Stimulated activated naive CD8-positive, alpha-beta T cell treated with anti-CD3 and anti-CD28 coated beads, Interleukin-15, amount 100 ng/mL, for 72 hours (primary cell): ENCODE data around the gene LRRC55.
"Not testable (repeated sequence)": the region's sequence is repeated elsewhere in the genome, so short reads cannot be mapped to it uniquely, and the experiment has no call there.

Experiments used
- ATAC-seq: fragments of 150-1000 bp; cut with Tn5 transposase; 2 replicates; pipeline ENCODE4 v1.10.0; 2021; ENCODE audit warnings: mild to moderate bottlenecking, moderate library complexity
- DNase-seq, 2 donors: peaks; one replicate each; pipeline ENCODE4 v3.0.0; 2021 to 2022
- H3K27ac Mint-ChIP-seq, 2 donors: one replicate each; pipeline ENCODE4 v1.8.0; 2022; ENCODE audit warnings: mild to moderate bottlenecking in 2 of 2, mixed read lengths in 2 of 2, moderate library complexity in 2 of 2
- H3K27me3 Mint-ChIP-seq: one replicate; pipeline ENCODE4 v1.8.0; 2022; ENCODE audit warnings: mixed read lengths
- H3K4me1 Mint-ChIP-seq: one replicate; pipeline ENCODE4 v1.8.0; 2022; ENCODE audit warnings: mild to moderate bottlenecking, mixed read lengths
- H3K4me3 Mint-ChIP-seq, 2 donors: one replicate each; pipeline ENCODE4 v1.8.0; 2022; ENCODE audit warnings: mild to moderate bottlenecking in 2 of 2, mixed read lengths in 2 of 2, moderate library complexity in 1 of 2
- H3K9me3 Mint-ChIP-seq, 2 donors: one replicate each; pipeline ENCODE4 v1.8.0; 2022; ENCODE audit warnings: mixed read lengths in 2 of 2

The LRRC55 gene

GRCh38 chr11:57155838-57156607 is 25.7 kb upstream of the LRRC55 start:
- Mint-ChIP-seq H3K27ac (no peak overlapping the region), H3K4me1 (no peaks in the 10 kb centered on the region), H3K9me3 (no peaks in the 10 kb centered on the region), H3K27me3 (peaks cover 34% of the 10 kb centered on the region), H3K4me3 (no peak overlapping the region)
- no peak for ATAC-seq
- no peak for DNase-seq

- no peak overlapping the region for H3K4me3 Mint-ChIP-seq
These were observed 24.8 kb upstream of the LRRC55 start for GRCh38 chr11:57156928-57157327.

GRCh38 chr11:57157624-57158023 is 24.1 kb upstream of the LRRC55 start:
- no peak overlapping the region for H3K4me3 Mint-ChIP-seq
- H3K4me1 Mint-ChIP-seq: no peaks in the 10 kb centered on the region
- H3K9me3 Mint-ChIP-seq: no peaks in the 10 kb centered on the region
- ATAC-seq (no peak), DNase-seq (no peak)
- H3K27me3 Mint-ChIP-seq: peaks cover 49% of the 10 kb centered on the region
- no peak overlapping the region for H3K27ac Mint-ChIP-seq

More at GRCh38 chr11:57156928-57157327, 24.8 kb upstream of the LRRC55 start:
- peaks cover 42% of the 10 kb centered on the region for H3K27me3 Mint-ChIP-seq
- H3K4me1 Mint-ChIP-seq: no peaks in the 10 kb centered on the region
- no peak overlapping the region for H3K27ac Mint-ChIP-seq
- ATAC-seq: no peak
- no peaks in the 10 kb centered on the region for H3K9me3 Mint-ChIP-seq
- no peak for DNase-seq

- no peak overlapping the region for H3K27ac Mint-ChIP-seq
- H3K4me3 Mint-ChIP-seq: no peak overlapping the region
- H3K27me3 Mint-ChIP-seq: peaks cover 54% of the 10 kb centered on the region
These were observed 23.6 kb upstream of the LRRC55 start for GRCh38 chr11:57158180-57158579.

GRCh38 chr11:57158599-57158998 is 23.2 kb upstream of the LRRC55 start:
- Mint-ChIP-seq H3K27me3 (peaks cover 56% of the 10 kb centered on the region), H3K27ac (no peak overlapping the region), H3K4me3 (no peak overlapping the region), H3K9me3 (no peaks in the 10 kb centered on the region), H3K4me1 (no peaks in the 10 kb centered on the region)
- DNase-seq: no peak
- ATAC-seq: no peak

More at GRCh38 chr11:57158180-57158579, 23.6 kb upstream of the LRRC55 start:
- Mint-ChIP-seq H3K9me3 (no peaks in the 10 kb centered on the region), H3K4me1 (no peaks in the 10 kb centered on the region)
- DNase-seq (no peak), ATAC-seq (no peak)

- Mint-ChIP-seq H3K27ac (no peak overlapping the region), H3K4me1 (no peaks in the 10 kb centered on the region), H3K4me3 (no peak overlapping the region), H3K27me3 (peaks cover 46% of the 10 kb centered on the region), H3K9me3 (no peaks in the 10 kb centered on the region)
- no peak for ATAC-seq
- no peak for DNase-seq
These were observed 21.1 kb upstream of the LRRC55 start for GRCh38 chr11:57160665-57161064.

GRCh38 chr11:57161351-57161750 is 20.4 kb upstream of the LRRC55 start:
- H3K4me3 Mint-ChIP-seq: no peak overlapping the region
- no peaks in the 10 kb centered on the region for H3K9me3 Mint-ChIP-seq
- DNase-seq: no peak
- no peak overlapping the region for H3K27ac Mint-ChIP-seq
- no peak for ATAC-seq
- no peaks in the 10 kb centered on the region for H3K4me1 Mint-ChIP-seq
- peaks cover 39% of the 10 kb centered on the region for H3K27me3 Mint-ChIP-seq

- H3K9me3 Mint-ChIP-seq: no peaks in the 10 kb centered on the region
- H3K27ac Mint-ChIP-seq: no peak overlapping the region
- peaks cover 32% of the 10 kb centered on the region for H3K27me3 Mint-ChIP-seq
- no peaks in the 10 kb centered on the region for H3K4me1 Mint-ChIP-seq
- no peak overlapping the region for H3K4me3 Mint-ChIP-seq
- ATAC-seq: no peak
- DNase-seq: no peak
These were observed 19.4 kb upstream of the LRRC55 start for GRCh38 chr11:57162179-57162898.

GRCh38 chr11:57163160-57163868 is 18.4 kb upstream of the LRRC55 start:
- Mint-ChIP-seq H3K27ac (no peak overlapping the region), H3K9me3 (no peaks in the 10 kb centered on the region), H3K27me3 (peaks cover 22% of the 10 kb centered on the region), H3K4me1 (no peaks in the 10 kb centered on the region), H3K4me3 (no peak overlapping the region)
- no peak for ATAC-seq
- no peak for DNase-seq

- H3K9me3 Mint-ChIP-seq: peaks cover 0 to 8% of the 10 kb centered on the region in 2 donors
- ATAC-seq (no peak), DNase-seq (no peak)
- H3K27ac Mint-ChIP-seq: no peak overlapping the region
- H3K4me3 Mint-ChIP-seq: no peak overlapping the region
- peaks cover 22% of the 10 kb centered on the region for H3K27me3 Mint-ChIP-seq
- H3K4me1 Mint-ChIP-seq: no peaks in the 10 kb centered on the region
These were observed 17.4 kb upstream of the LRRC55 start for GRCh38 chr11:57164317-57164716.

GRCh38 chr11:57167125-57167846 is 14.5 kb upstream of the LRRC55 start:
- ATAC-seq: no peak
- Mint-ChIP-seq H3K4me1 (no peaks in the 10 kb centered on the region), H3K27ac (no peak overlapping the region), H3K9me3 (peaks cover 0 to 8% of the 10 kb centered on the region in 2 donors), H3K27me3 (peaks cover 10% of the 10 kb centered on the region), H3K4me3 (no peak overlapping the region)
- DNase-seq: no peak

GRCh38 chr11:57169732-57170313 is 11.9 kb upstream of the LRRC55 start:
- ATAC-seq, H3K9me3 Mint-ChIP-seq, H3K27me3 Mint-ChIP-seq, H3K4me1 Mint-ChIP-seq, H3K4me3 Mint-ChIP-seq, H3K27ac Mint-ChIP-seq, DNase-seq: not testable (repeated sequence)

GRCh38 chr11:57172031-57172430 is 9.7 kb upstream of the LRRC55 start:
- ATAC-seq: no peak
- H3K4me3 Mint-ChIP-seq: no peak overlapping the region
- H3K4me1 Mint-ChIP-seq: no peaks in the 10 kb centered on the region
- no peak overlapping the region for H3K27ac Mint-ChIP-seq
- no peak for DNase-seq
- H3K27me3 Mint-ChIP-seq: peaks cover 25% of the 10 kb centered on the region
- H3K9me3 Mint-ChIP-seq: peaks cover 0 to 8% of the 10 kb centered on the region in 2 donors

GRCh38 chr11:57174656-57175055 is 7.1 kb upstream of the LRRC55 start:
- H3K27me3 Mint-ChIP-seq: peaks cover 36% of the 10 kb centered on the region
- no peaks in the 10 kb centered on the region for H3K9me3 Mint-ChIP-seq
- ATAC-seq: no peak

GRCh38 chr11:57175478-57175877 is 6.3 kb upstream of the LRRC55 start:
- no peak for ATAC-seq
- H3K9me3 Mint-ChIP-seq: no peaks in the 10 kb centered on the region
- peaks cover 45% of the 10 kb centered on the region for H3K27me3 Mint-ChIP-seq
- no peak for DNase-seq
- no peaks in the 10 kb centered on the region for H3K4me1 Mint-ChIP-seq
- no peak overlapping the region for H3K4me3 Mint-ChIP-seq
- no peak overlapping the region for H3K27ac Mint-ChIP-seq

More at GRCh38 chr11:57174656-57175055, 7.1 kb upstream of the LRRC55 start:
- Mint-ChIP-seq H3K27ac (no peak overlapping the region), H3K4me1 (no peaks in the 10 kb centered on the region), H3K4me3 (no peak overlapping the region)
- DNase-seq: no peak
